Measurements from ENCODE around the gene TERT.

DNA sequence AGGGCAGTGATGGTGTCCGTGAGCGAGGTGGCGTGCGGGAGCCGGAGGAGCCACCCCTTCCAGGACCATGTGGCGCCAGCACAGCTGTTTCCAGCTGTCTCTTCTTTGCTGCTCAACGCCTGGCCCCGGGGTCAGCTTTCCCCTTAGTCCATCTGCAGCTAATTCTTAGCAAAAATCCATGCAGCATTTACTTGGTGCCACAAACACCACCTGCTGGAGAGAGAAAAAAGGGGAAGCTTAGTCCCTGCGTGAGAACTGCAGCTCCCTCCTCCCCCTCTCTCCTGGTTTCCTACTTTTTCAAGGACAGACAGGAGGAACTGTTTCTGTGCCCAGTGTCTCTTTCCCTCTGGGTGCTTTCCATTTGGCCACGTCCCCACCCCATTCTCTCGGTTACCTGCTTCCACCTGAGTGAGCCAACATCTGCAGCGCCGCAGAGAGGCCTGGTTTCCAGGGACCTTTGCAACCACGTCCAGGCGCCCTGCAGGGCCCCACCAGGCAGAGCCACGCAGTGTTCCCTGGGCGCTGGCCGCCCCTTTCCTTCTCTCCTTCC, 90.1 kb downstream of the TERT start:
- TF ChIP-seq POLR2A (IDR thresholded peaks at IDR 0.05; ENCODE audit: low read length) (no peak), GATA1 (IDR thresholded peaks at IDR 0.05; ENCODE audit: low read depth, low read length) (no peak)
